SU-DHL-6 (cell line): ENCODE results near the gene BTBD19.

Experiments
- EZH2phosphoT487 ChIP-seq: fragments of 200-600 bp; sonication (generic), shearing (Covaris generic); conservative IDR thresholded peaks from 2 replicates; pipeline ENCODE4 v1.6.1; 2018; ENCODE audit warnings: mild to moderate bottlenecking, antibody characterized with exemption, low read length, moderate library complexity, mixed read lengths
- TF ChIP-seq, protein P1 (sequence below): fragments of 200-600 bp; sonication (generic); IDR thresholded peaks from one replicate; pipeline ENCODE4 v1.5.1; 2017; ENCODE audit warnings: antibody characterized with exemption, mild to moderate bottlenecking, low read length, moderate library complexity; ENCODE audit not compliant: insufficient read depth, poor library complexity, severe bottlenecking

DNA sequence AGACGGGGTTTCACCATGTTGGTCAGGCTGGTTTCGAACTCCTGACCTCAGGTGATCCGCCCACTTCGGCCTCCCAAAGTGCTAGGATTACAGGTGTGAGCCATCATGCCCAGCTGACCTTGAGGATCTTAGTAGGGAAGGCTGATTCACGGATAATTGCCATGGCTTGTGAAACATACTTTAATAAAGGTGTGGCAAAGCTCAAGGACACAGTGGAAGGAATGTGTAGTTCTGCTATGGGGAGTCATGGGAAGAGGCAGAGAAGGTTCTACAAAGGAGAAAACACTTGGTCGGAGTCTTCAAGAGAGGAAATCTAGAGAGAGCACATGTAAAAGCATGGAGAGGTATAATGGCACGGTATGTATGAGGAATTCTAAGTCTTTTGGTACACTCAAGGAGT lies 47.4 kb downstream of the BTBD19 start:
- TF ChIP-seq, protein P1, sequence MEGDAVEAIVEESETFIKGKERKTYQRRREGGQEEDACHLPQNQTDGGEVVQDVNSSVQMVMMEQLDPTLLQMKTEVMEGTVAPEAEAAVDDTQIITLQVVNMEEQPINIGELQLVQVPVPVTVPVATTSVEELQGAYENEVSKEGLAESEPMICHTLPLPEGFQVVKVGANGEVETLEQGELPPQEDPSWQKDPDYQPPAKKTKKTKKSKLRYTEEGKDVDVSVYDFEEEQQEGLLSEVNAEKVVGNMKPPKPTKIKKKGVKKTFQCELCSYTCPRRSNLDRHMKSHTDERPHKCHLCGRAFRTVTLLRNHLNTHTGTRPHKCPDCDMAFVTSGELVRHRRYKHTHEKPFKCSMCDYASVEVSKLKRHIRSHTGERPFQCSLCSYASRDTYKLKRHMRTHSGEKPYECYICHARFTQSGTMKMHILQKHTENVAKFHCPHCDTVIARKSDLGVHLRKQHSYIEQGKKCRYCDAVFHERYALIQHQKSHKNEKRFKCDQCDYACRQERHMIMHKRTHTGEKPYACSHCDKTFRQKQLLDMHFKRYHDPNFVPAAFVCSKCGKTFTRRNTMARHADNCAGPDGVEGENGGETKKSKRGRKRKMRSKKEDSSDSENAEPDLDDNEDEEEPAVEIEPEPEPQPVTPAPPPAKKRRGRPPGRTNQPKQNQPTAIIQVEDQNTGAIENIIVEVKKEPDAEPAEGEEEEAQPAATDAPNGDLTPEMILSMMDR, result no peak
- no peak for TF ChIP-seq EZH2phosphoT487
